ENCODE data around the gene NUDT12. TPM values are rescaled to one million over a fixed set of nuclear protein-coding genes. Genes with fewer than 3 reads are reported as not detected.

NUDT12 gene
- 0.06 TPM in 1 of 2 replicates, not detected in the other for total RNA-seq (2014; rRNA removed; shearing (Covaris generic))
- not detected in 2 replicates for total RNA-seq (2022)
- percentile 11 among the genes with signal in this experiment for Bru-seq, nascent RNA
- BruChase-seq, experiment 1, labeled RNA remaining after a 6-hour chase = not detected
- BruChase-seq, experiment 2, labeled RNA remaining after a 2-hour chase = percentile 15 among the genes with signal in this experiment
- long read RNA-seq = 0 reads

DNA sequence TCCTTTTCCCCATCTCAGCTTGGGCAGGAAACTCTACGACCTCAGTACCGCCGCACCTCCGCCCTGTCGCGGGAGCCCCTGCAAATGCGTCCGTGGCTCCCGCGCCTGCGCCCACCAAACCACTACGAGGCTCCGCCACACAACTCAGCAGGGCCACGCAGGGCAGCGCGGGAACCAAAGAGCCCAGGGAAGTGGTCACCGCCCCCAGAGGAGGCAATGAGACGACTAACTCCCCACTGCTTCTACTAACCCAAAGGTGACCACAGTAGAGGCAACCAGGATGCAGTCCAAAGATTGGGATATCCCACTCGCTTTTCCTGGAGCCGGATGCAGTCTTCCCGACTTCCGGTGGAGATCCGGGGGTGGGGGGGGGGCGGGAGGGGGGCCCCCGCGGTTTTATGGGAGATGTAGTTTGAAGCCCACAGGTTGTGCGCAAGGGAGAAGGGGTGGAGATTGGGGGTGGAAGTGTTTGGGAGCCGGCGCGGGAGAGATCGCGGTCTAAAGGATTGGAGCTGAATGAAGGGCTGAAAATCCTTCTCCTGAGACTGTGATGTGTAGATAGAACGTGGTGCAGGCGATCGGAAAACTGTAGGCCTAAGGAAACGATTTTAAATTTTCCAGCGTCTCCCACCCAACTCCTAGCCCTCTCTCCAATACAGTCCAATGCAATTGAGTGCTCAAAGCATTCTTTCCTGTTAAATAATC, at the start of gene NUDT12:
TSS of gene NUDT12 (minus strand) at position 337 of the 705 bp plus-strand sequence. CDS start 2,541 bp downstream, outside the sequence.
- Histone ChIP-seq H3K9me3 (ENCODE audit: low read length) (no peaks in the 10 kb centered on the region), H2AFZ (ENCODE audit: low read length) (no peak within 1 kb of the TSS), H3K27ac (ENCODE audit: low read depth, low read length, poor library complexity, severe bottlenecking) (no peak within 1 kb of the TSS), H3K4me1 (ENCODE audit: insufficient read depth, low read length, poor library complexity, severe bottlenecking) (no peaks in the 10 kb centered on the region), H3K9me2 (ENCODE audit: insufficient read depth, low read length) (no peaks in the 10 kb centered on the region), H3K4me2 (ENCODE audit: low read length) (no peak within 1 kb of the TSS), H3K79me2 (ENCODE audit: insufficient read depth, low read depth, low read length) (no peaks in the 10 kb centered on the region), H4K20me1 (ENCODE audit: insufficient read depth, low read length) (no peaks in the 10 kb centered on the region), H3K36me3 (ENCODE audit: insufficient read depth, low read length) (no peaks in the 10 kb centered on the region), H3K4me3 (ENCODE audit: low read depth, low read length, poor library complexity, severe bottlenecking) (no peak within 1 kb of the TSS)
- POLR2A ChIA-PET = interaction anchor here (0.6 to 1.1 kb wide), 3 partner anchors 8 to 37 kb away, joined by 3 read pairs; no protein-coding TSS in a partner anchor
- TF ChIP-seq, protein P1, sequence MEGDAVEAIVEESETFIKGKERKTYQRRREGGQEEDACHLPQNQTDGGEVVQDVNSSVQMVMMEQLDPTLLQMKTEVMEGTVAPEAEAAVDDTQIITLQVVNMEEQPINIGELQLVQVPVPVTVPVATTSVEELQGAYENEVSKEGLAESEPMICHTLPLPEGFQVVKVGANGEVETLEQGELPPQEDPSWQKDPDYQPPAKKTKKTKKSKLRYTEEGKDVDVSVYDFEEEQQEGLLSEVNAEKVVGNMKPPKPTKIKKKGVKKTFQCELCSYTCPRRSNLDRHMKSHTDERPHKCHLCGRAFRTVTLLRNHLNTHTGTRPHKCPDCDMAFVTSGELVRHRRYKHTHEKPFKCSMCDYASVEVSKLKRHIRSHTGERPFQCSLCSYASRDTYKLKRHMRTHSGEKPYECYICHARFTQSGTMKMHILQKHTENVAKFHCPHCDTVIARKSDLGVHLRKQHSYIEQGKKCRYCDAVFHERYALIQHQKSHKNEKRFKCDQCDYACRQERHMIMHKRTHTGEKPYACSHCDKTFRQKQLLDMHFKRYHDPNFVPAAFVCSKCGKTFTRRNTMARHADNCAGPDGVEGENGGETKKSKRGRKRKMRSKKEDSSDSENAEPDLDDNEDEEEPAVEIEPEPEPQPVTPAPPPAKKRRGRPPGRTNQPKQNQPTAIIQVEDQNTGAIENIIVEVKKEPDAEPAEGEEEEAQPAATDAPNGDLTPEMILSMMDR (conservative IDR thresholded peaks at IDR 0.05; ENCODE audit: low read length) = no peak
- no peak for TF ChIP-seq EZH2phosphoT487 (IDR thresholded peaks at IDR 0.05; ENCODE audit: borderline replicate concordance, low read depth, low read length)
- intact Hi-C loops (cut with micrococcal nuclease; ENCODE audit: unreplicated experiment) = no loop called here
- DNase-seq (ENCODE audit: low spot score) = no peak
- CTCF ChIA-PET (ENCODE audit: unreplicated experiment) = no interaction called here
- BruUV-seq (replicated peaks) = no TSS peak

- BruUV-seq (replicated peaks) = no TSS peak
- no peaks in the 10 kb centered on the region for H3K36me3 ChIP-seq (ENCODE audit: insufficient read depth, low read length)
- H4K20me1 ChIP-seq (ENCODE audit: insufficient read depth, low read length) = no peaks in the 10 kb centered on the region
- H3K4me1 ChIP-seq (ENCODE audit: insufficient read depth, low read length, poor library complexity, severe bottlenecking) = no peaks in the 10 kb centered on the region
- intact Hi-C loops (cut with micrococcal nuclease; ENCODE audit: unreplicated experiment) = no loop called here
- no peaks in the 10 kb centered on the region for H3K79me2 ChIP-seq (ENCODE audit: insufficient read depth, low read depth, low read length)
- H3K4me2 ChIP-seq (ENCODE audit: low read length) = no peak overlapping the region
- no peaks in the 10 kb centered on the region for H3K9me3 ChIP-seq (ENCODE audit: low read length)
- no peak overlapping the region for H3K27ac ChIP-seq (ENCODE audit: low read depth, low read length, poor library complexity, severe bottlenecking)
- CTCF ChIA-PET (ENCODE audit: unreplicated experiment) = no interaction called here
- no peak for TF ChIP-seq EZH2phosphoT487 (IDR thresholded peaks at IDR 0.05; ENCODE audit: borderline replicate concordance, low read depth, low read length)
- TF ChIP-seq, protein P1 (conservative IDR thresholded peaks at IDR 0.05; ENCODE audit: low read length) = no peak
- H2AFZ ChIP-seq (ENCODE audit: low read length) = no peak overlapping the region
- no peaks in the 10 kb centered on the region for H3K9me2 ChIP-seq (ENCODE audit: insufficient read depth, low read length)
- H3K4me3 ChIP-seq (ENCODE audit: low read depth, low read length, poor library complexity, severe bottlenecking) = no peak overlapping the region
- POLR2A ChIA-PET = interaction anchor here (0.5 to 1.1 kb wide), 2 partner anchors 11 to 1013 kb away, joined by 3 to 5 read pairs; no protein-coding TSS in a partner anchor
- DNase-seq (ENCODE audit: low spot score) = no peak
Measured at GRCh38 chr5:103607346-103607745, 44.8 kb upstream of the NUDT12 start.

- Histone ChIP-seq H3K36me3 (ENCODE audit: insufficient read depth, low read length) (no peaks in the 10 kb centered on the region), H3K27ac (ENCODE audit: low read depth, low read length, poor library complexity, severe bottlenecking) (no peak overlapping the region), H3K79me2 (ENCODE audit: insufficient read depth, low read depth, low read length) (no peaks in the 10 kb centered on the region), H2AFZ (ENCODE audit: low read length) (no peak overlapping the region), H3K4me3 (ENCODE audit: low read depth, low read length, poor library complexity, severe bottlenecking) (no peak overlapping the region), H3K9me3 (ENCODE audit: low read length) (no peaks in the 10 kb centered on the region), H4K20me1 (ENCODE audit: insufficient read depth, low read length) (no peaks in the 10 kb centered on the region), H3K9me2 (ENCODE audit: insufficient read depth, low read length) (no peaks in the 10 kb centered on the region), H3K4me2 (ENCODE audit: low read length) (no peak overlapping the region), H3K4me1 (ENCODE audit: insufficient read depth, low read length, poor library complexity, severe bottlenecking) (no peaks in the 10 kb centered on the region)
- no TSS peak for BruUV-seq (replicated peaks)
- DNase-seq (ENCODE audit: low spot score) = no peak
- TF ChIP-seq EZH2phosphoT487 (IDR thresholded peaks at IDR 0.05; ENCODE audit: borderline replicate concordance, low read depth, low read length) = no peak
- TF ChIP-seq, protein P1 (conservative IDR thresholded peaks at IDR 0.05; ENCODE audit: low read length) = no peak
- CTCF ChIA-PET (ENCODE audit: unreplicated experiment) = no interaction called here
- POLR2A ChIA-PET = no interaction called here
- intact Hi-C loops (cut with micrococcal nuclease; ENCODE audit: unreplicated experiment) = no loop called here
Measured at GRCh38 chr5:103605277-103605676, 42.7 kb upstream of the NUDT12 start.
